Stimulated activated CD4-positive, alpha-beta T cell treated with anti-CD3 and anti-CD28 coated beads, Interleukin-12 subunit alpha, Interleukin-12 subunit beta, amount 100 ng/mL, for 48 hours (primary cell): Measurements from ENCODE around the gene ACACA.

Experiments used
- DNase-seq, 3 donors: peaks; one replicate each; pipeline ENCODE4 v3.0.0-alpha.2; 2020; ENCODE audit warnings: low read depth in 2 of 3, low spot score in 1 of 3

ACACA gene

GRCh38 chr17:37107406-37108083, 299.1 kb downstream of the ACACA start:
- no peak for DNase-seq

- no peak for DNase-seq
These were observed 300.6 kb downstream of the ACACA start for GRCh38 chr17:37106049-37106448.

GRCh38 chr17:37103231-37103630, 303.4 kb downstream of the ACACA start:
- DNase-seq, result no peak

GRCh38 chr17:37101306-37101705, 305.3 kb downstream of the ACACA start:
- no peak for DNase-seq

- DNase-seq, result no peak
These were observed 306.4 kb downstream of the ACACA start for GRCh38 chr17:37100231-37100630.

- no peak for DNase-seq
These were observed 307.5 kb downstream of the ACACA start for GRCh38 chr17:37098910-37099664.

GRCh38 chr17:37098152-37098551, 308.5 kb downstream of the ACACA start:
- no peak for DNase-seq

GRCh38 chr17:37097154-37097553, 309.5 kb downstream of the ACACA start:
- DNase-seq, result no peak

GRCh38 chr17:37096071-37096470, 310.6 kb downstream of the ACACA start:
- no peak for DNase-seq

- DNase-seq, result no peak
These were observed 312.2 kb downstream of the ACACA start for GRCh38 chr17:37094391-37094790.

- no peak for DNase-seq
These were observed 313.9 kb downstream of the ACACA start for GRCh38 chr17:37092701-37093100.

GRCh38 chr17:37092071-37092470, 314.6 kb downstream of the ACACA start:
- no peak for DNase-seq

- no peak for DNase-seq
These were observed 315.7 kb downstream of the ACACA start for GRCh38 chr17:37090941-37091340.

GRCh38 chr17:37089956-37090355, 316.7 kb downstream of the ACACA start:
- DNase-seq, result peak; percentile 1 to 9 (median 6)

GRCh38 chr17:37088913-37089312, 317.7 kb downstream of the ACACA start:
- no peak for DNase-seq

GRCh38 chr17:37088459-37088858, 318.2 kb downstream of the ACACA start:
- DNase-seq, result no peak

GRCh38 chr17:37087683-37088082, 319.0 kb downstream of the ACACA start:
- no peak for DNase-seq

- no peak for DNase-seq
These were observed 319.7 kb downstream of the ACACA start for GRCh38 chr17:37086948-37087347.

- DNase-seq, result no peak
These were observed 320.3 kb downstream of the ACACA start for GRCh38 chr17:37086334-37086733.

- no peak for DNase-seq
These were observed 322.3 kb downstream of the ACACA start for GRCh38 chr17:37084372-37084771.

GRCh38 chr17:37083456-37083855, 323.2 kb downstream of the ACACA start:
- DNase-seq, result no peak

- DNase-seq, result no peak
These were observed 323.7 kb downstream of the ACACA start for GRCh38 chr17:37082985-37083384.
